Endodermal cell (in vitro differentiated cells): ENCODE results near the gene TAF15. TPM values are rescaled to one million over a fixed set of nuclear protein-coding genes. Genes with fewer than 3 reads are reported as not detected.

Source experiments
- DNase-seq: peaks from one replicate; pipeline ENCODE4 v3.0.0-alpha.2; 2017
- H3K27ac ChIP-seq: 2 replicates; pipeline ENCODE4 v1.5.1; 2013; ENCODE audit warnings: mild to moderate bottlenecking, low read depth, low read length, moderate library complexity
- H3K27me3 ChIP-seq: 2 replicates; pipeline ENCODE4 v1.6.1; 2013; ENCODE audit warnings: mild to moderate bottlenecking, low read length, moderate library complexity; ENCODE audit not compliant: insufficient read depth, control insufficient read depth, poor library complexity, severe bottlenecking
- H3K36me3 ChIP-seq: 2 replicates; pipeline ENCODE4 v1.7.0; 2013; ENCODE audit warnings: mild to moderate bottlenecking, low read length, moderate library complexity; ENCODE audit not compliant: control insufficient read depth, insufficient read depth
- H3K4me1 ChIP-seq: one replicate; pipeline ENCODE4 v1.7.0; 2013; ENCODE audit warnings: low read length; ENCODE audit not compliant: control insufficient read depth, insufficient read depth
- H3K4me3 ChIP-seq: 2 replicates; pipeline ENCODE4 v1.5.1; 2013; ENCODE audit warnings: mild to moderate bottlenecking, low read length, moderate library complexity
- H3K9ac ChIP-seq: 2 replicates; pipeline ENCODE4 v1.6.1; 2013; ENCODE audit warnings: mild to moderate bottlenecking, low read length, moderate library complexity; ENCODE audit not compliant: poor library complexity, severe bottlenecking; ENCODE audit errors: extremely low read depth
- H3K9me3 ChIP-seq: 2 replicates; pipeline ENCODE4 v1.6.1; 2013; ENCODE audit warnings: mild to moderate bottlenecking, low read length, moderate library complexity; ENCODE audit not compliant: control insufficient read depth
- H3K27ac Mint-ChIP-seq: 2 replicates; pipeline ENCODE4 v1.8.0; 2020; ENCODE audit warnings: mixed read lengths
- H3K27me3 Mint-ChIP-seq: 2 replicates; pipeline ENCODE4 v1.8.0; 2021; ENCODE audit warnings: mild to moderate bottlenecking, mixed read lengths; ENCODE audit not compliant: insufficient read depth
- H3K36me3 Mint-ChIP-seq: 2 replicates; pipeline ENCODE4 v1.8.0; 2020; ENCODE audit warnings: low read depth, mixed read lengths
- H3K4me1 Mint-ChIP-seq: 2 replicates; pipeline ENCODE4 v1.8.0; 2020; ENCODE audit warnings: mixed read lengths
- H3K4me3 Mint-ChIP-seq: 2 replicates; pipeline ENCODE4 v1.8.0; 2020; ENCODE audit warnings: mild to moderate bottlenecking, moderate library complexity, mixed read lengths
- H3K9me3 Mint-ChIP-seq: 2 replicates; pipeline ENCODE4 v1.8.0; 2020; ENCODE audit warnings: mild to moderate bottlenecking, mixed read lengths
- WGBS, 2 experiments: methylation state at CpG; one replicate each; pipeline versions ENCODE4 v1.1.5 to v1.1.7; 2013; ENCODE audit warnings: missing lambda C conversion rate in 2 of 2, mixed read lengths in 1 of 2; ENCODE audit not compliant: insufficient coverage in 1 of 2, insufficient read length in 1 of 2; 5-methylcytosine and 5-hydroxymethylcytosine counted together
- total RNA-seq, 2 donors: library from RNA; stranded (reverse); fragmentation: NEBNext Ultra II Directional in 1 of 2; extraction: Animal tissue kit (Norgen Biotek cat#: 25700) in 1 of 2; gene quantifications; 2 replicates in 1 of 2; 3 replicates in 1 of 2; pipeline ENCODE4 v1.2.1, GENCODE V29; 2021
- TF ChIP-seq, protein P1 (sequence below): fragments of 200-600 bp; sonication (generic); conservative IDR thresholded peaks from 2 replicates; pipeline ENCODE4 v1.5.0; 2021; ENCODE audit warnings: antibody characterized with exemption, mild to moderate bottlenecking

Gene TAF15
- total RNA-seq, 2 donors from 2014 or later, result 230 to 247 TPM

DNA sequence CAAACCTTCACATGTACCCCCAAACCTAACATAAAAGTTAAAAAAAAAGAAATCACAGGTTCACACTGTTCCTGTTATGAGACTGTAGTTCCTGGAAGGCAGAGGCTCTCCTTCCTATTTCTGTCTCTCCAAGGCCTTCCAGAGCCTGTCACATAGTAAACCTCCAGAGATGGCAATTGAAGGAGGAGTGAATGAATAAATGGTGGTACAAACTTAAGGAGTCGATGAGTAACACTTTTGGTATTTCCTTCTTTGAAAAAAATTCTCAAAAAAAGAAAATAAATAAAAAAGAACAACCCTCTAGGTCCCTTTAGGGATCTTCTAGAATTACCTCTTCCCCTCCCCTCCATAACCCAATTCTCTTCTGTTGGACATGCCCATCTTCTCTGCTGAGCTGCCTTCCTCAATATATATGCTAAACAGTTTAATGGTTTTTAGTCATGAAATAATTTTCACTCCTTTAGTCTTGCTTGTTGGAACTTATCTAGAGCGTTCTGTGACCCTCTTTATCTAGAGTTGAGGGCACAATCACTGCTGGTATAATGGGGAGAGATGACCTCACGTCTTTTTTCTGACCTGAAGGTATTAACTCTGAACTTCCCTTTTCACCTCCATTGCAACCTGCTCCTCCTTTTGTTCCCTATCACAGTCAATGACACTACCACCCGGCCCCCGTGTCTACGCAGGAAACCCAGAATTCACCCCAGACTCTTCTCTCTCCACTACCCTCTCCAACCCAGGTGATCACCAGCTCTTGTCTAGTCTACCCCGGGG lies 1.7 kb upstream of the TAF15 start:
- no peak for DNase-seq
- Mint-ChIP-seq H3K27ac (no peak overlapping the region), H3K27me3 (peaks cover 5% of the 10 kb centered on the region), H3K36me3 (no peaks in the 10 kb centered on the region), H3K4me1 (peaks cover 20% of the 10 kb centered on the region), H3K9me3 (no peaks in the 10 kb centered on the region), H3K4me3 (no peak overlapping the region)
- TF ChIP-seq, protein P1, sequence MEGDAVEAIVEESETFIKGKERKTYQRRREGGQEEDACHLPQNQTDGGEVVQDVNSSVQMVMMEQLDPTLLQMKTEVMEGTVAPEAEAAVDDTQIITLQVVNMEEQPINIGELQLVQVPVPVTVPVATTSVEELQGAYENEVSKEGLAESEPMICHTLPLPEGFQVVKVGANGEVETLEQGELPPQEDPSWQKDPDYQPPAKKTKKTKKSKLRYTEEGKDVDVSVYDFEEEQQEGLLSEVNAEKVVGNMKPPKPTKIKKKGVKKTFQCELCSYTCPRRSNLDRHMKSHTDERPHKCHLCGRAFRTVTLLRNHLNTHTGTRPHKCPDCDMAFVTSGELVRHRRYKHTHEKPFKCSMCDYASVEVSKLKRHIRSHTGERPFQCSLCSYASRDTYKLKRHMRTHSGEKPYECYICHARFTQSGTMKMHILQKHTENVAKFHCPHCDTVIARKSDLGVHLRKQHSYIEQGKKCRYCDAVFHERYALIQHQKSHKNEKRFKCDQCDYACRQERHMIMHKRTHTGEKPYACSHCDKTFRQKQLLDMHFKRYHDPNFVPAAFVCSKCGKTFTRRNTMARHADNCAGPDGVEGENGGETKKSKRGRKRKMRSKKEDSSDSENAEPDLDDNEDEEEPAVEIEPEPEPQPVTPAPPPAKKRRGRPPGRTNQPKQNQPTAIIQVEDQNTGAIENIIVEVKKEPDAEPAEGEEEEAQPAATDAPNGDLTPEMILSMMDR, result no peak
- Histone ChIP-seq H3K9ac (no peak overlapping the region), H3K4me3 (no peak overlapping the region), H3K9me3 (no peaks in the 10 kb centered on the region), H3K36me3 (peaks cover 14% of the 10 kb centered on the region), H3K4me1 (no peaks in the 10 kb centered on the region), H3K27me3 (no peaks in the 10 kb centered on the region), H3K27ac (no peak overlapping the region)
- WGBS, 2 experiments, result 84 to 97% methylated on average over 5 to 7 of the region's 7 CpGs

DNA sequence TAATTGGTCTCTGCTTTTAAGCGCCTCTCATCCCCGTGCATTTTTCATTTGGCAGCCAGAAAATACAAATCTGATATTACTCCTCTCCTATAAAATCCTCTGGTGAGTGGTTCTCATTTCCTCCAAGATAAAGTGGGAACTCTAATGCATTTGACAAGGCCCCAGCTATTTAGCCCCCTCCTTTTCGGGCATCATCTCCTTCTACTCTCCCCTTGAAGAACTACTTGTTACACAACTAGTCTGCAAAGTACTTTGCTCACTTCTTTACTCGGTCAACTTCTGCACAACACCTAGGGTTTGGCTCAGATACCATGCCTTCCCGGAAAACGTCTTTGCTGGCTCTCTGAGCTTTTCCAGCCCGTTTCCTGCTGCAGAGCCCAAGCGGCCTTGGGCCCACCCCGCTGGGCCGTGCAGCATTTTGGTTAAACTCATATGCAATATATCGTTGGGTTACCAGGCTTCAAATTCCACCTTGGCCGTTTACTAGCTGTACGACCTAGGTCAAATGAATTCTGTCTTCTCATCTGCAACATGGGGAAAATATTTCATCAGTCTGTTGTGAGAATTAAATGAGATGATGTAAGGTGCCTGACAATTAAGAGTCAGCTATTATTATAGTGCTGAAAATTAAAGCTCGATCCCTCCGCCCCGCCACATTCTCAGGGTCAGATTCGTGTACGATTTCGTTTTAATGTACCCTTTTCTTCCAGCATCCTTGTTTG lies 883 bp upstream of the TAF15 start:
- peak overlapping the region; percentile 97 for H3K4me3 Mint-ChIP-seq
- peak overlapping the region; percentile 81 for H3K9ac ChIP-seq
- peak overlapping the region; percentile 82 for H3K27ac ChIP-seq
- 44 to 47% methylated on average over 12 to 19 of the region's 19 CpGs for WGBS, 2 experiments
- TF ChIP-seq, protein P1, result no peak
- peak; percentile 56 for DNase-seq
- H3K27me3 Mint-ChIP-seq, result peaks cover 4% of the 10 kb centered on the region
- peak overlapping the region; percentile 100 for H3K4me3 ChIP-seq
- peaks cover 20% of the 10 kb centered on the region for H3K36me3 ChIP-seq
- H3K9me3 Mint-ChIP-seq, result no peaks in the 10 kb centered on the region
- peak overlapping the region; percentile 99 for H3K27ac Mint-ChIP-seq
- H3K9me3 ChIP-seq, result no peaks in the 10 kb centered on the region
- H3K27me3 ChIP-seq, result no peaks in the 10 kb centered on the region
- H3K4me1 ChIP-seq, result no peaks in the 10 kb centered on the region
- H3K4me1 Mint-ChIP-seq, result peaks cover 20% of the 10 kb centered on the region
- H3K36me3 Mint-ChIP-seq, result peaks cover 6% of the 10 kb centered on the region

DNA sequence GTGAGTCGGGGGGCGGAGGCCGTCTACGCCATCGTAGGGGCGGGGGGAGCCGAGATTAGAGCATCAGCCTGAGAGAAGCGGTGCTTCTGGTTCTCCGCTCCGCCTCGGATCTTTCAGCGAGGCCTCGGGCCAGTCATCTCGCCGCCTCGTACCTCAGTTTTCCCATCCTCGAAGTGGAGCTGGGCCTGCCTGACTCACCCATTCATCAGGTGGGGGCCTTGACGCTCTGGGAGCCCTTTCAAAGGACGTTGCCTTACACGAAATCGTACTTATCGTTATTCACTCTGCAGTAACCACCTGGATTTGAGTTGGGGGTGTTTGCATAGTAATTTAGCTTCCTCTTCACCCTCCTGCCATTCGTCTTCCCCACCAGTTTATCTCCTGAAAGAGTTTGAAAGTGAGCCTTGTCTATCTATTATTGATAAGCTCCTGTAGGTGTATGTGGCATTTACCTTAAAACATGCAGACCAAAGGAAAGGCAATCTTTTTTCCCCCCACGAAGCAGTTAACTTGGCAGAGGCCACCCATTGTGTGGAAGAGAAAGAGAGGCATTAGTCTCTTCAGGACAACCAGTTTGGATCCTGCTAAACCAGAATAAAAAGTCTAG lies 674 bp downstream of the TAF15 start:
- Histone ChIP-seq H3K27ac (peak overlapping the region; percentile 91), H3K4me3 (peak overlapping the region; percentile 100), H3K27me3 (no peaks in the 10 kb centered on the region), H3K9me3 (no peaks in the 10 kb centered on the region), H3K9ac (peak overlapping the region; percentile 81), H3K4me1 (no peaks in the 10 kb centered on the region), H3K36me3 (peaks cover 28% of the 10 kb centered on the region)
- Mint-ChIP-seq H3K4me1 (peaks cover 20% of the 10 kb centered on the region), H3K27me3 (peaks cover 3% of the 10 kb centered on the region), H3K27ac (peak overlapping the region; percentile 99), H3K4me3 (peak overlapping the region; percentile 97), H3K9me3 (no peaks in the 10 kb centered on the region), H3K36me3 (peaks cover 13% of the 10 kb centered on the region)
- WGBS, 2 experiments, result 0% methylated on average over 7 to 20 of the region's 24 CpGs
- TF ChIP-seq, protein P1, result no peak
- no peak for DNase-seq
